Naive thymus-derived CD4-positive, alpha-beta T cell (primary cell): Measurements from ENCODE around the gene BICD2. TPM values are rescaled to one million over a fixed set of nuclear protein-coding genes. Genes with fewer than 3 reads are reported as not detected.

ENCODE experiments used
- ATAC-seq: fragments of 150-1000 bp; cut with Tn5 transposase; 2 replicates; pipeline ENCODE4 v1.10.0; 2021; ENCODE audit warnings: mild to moderate bottlenecking, moderate library complexity
- CTCF ChIA-PET: fragments of 350-600 bp; sonication (Branson Sonifier 250); formaldehyde crosslinking; loops from one replicate; lab custom pipeline; 2021; ENCODE audit warnings: antibody characterized with exemption; lab: Charles Lee
- POLR2A ChIA-PET: fragments of 350-600 bp; sonication (Branson Sonifier 250); formaldehyde crosslinking; loops from one replicate; lab custom pipeline; 2021; ENCODE audit warnings: antibody characterized with exemption, inconsistent platforms; lab: Charles Lee
- DNase-seq, 9 donors: peaks; one replicate each; pipeline versions ENCODE4 v3.0.0 to v3.0.0-alpha.2; 2020 to 2022; ENCODE audit warnings: mixed read lengths in 1 of 9
- H3K27ac ChIP-seq: one replicate; pipeline ENCODE4 v1.7.0; 2013; ENCODE audit warnings: mild to moderate bottlenecking, low read depth, low read length, moderate library complexity
- H3K27me3 ChIP-seq, 2 donors: one replicate each; pipeline ENCODE4 v1.7.0; 2013; ENCODE audit warnings: low read length in 2 of 2, mild to moderate bottlenecking in 2 of 2, moderate library complexity in 2 of 2; ENCODE audit not compliant: control insufficient read depth in 2 of 2, insufficient read depth in 2 of 2
- H3K36me3 ChIP-seq, 3 experiments: 1 replicate in 2 of 3; 2 replicates in 1 of 3; pipeline ENCODE4 v1.7.0; 2013; ENCODE audit warnings: low read length in 3 of 3, mild to moderate bottlenecking in 3 of 3, moderate library complexity in 1 of 3; ENCODE audit not compliant: insufficient read depth in 3 of 3, control insufficient read depth in 2 of 3
- H3K4me1 ChIP-seq, 2 donors: one replicate each; pipeline ENCODE4 v1.7.0; 2013; ENCODE audit warnings: low read length in 2 of 2, mild to moderate bottlenecking in 2 of 2, moderate library complexity in 1 of 2; ENCODE audit not compliant: control insufficient read depth in 2 of 2, insufficient read depth in 2 of 2
- H3K4me3 ChIP-seq: 2 replicates; pipeline ENCODE4 v1.7.0; 2013; ENCODE audit warnings: mild to moderate bottlenecking, low read length
- H3K9me3 ChIP-seq, 3 experiments: 1 replicate in 2 of 3; 2 replicates in 1 of 3; pipeline ENCODE4 v1.7.0; 2013; ENCODE audit warnings: low read length in 3 of 3; ENCODE audit not compliant: control insufficient read depth in 2 of 3
- H3K27ac Mint-ChIP-seq, 9 donors: one replicate each; pipeline ENCODE4 v1.8.0; 2020 to 2022; ENCODE audit warnings: mixed read lengths in 9 of 9, mild to moderate bottlenecking in 8 of 9, moderate library complexity in 5 of 9, inconsistent platforms in 2 of 9
- H3K27me3 Mint-ChIP-seq, 5 donors: one replicate each; pipeline ENCODE4 v1.8.0; 2021 to 2022; ENCODE audit warnings: mixed read lengths in 5 of 5, mild to moderate bottlenecking in 1 of 5
- H3K36me3 Mint-ChIP-seq, 5 donors: one replicate each; pipeline ENCODE4 v1.8.0; 2020 to 2022; ENCODE audit warnings: mixed read lengths in 5 of 5, mild to moderate bottlenecking in 3 of 5, inconsistent platforms in 1 of 5
- H3K4me1 Mint-ChIP-seq, 7 donors: one replicate each; pipeline ENCODE4 v1.8.0; 2020 to 2022; ENCODE audit warnings: mixed read lengths in 7 of 7, mild to moderate bottlenecking in 3 of 7, inconsistent platforms in 1 of 7
- H3K4me3 Mint-ChIP-seq, 10 donors: one replicate each; pipeline ENCODE4 v1.8.0; 2020 to 2022; ENCODE audit warnings: mild to moderate bottlenecking in 10 of 10, mixed read lengths in 10 of 10, moderate library complexity in 6 of 10, inconsistent platforms in 2 of 10
- H3K9me3 Mint-ChIP-seq, 11 donors: one replicate each; pipeline ENCODE4 v1.8.0; 2020 to 2022; ENCODE audit warnings: mixed read lengths in 11 of 11, mild to moderate bottlenecking in 4 of 11, inconsistent platforms in 1 of 11, moderate library complexity in 1 of 11
- intact Hi-C, 2 donors: fragments of 100-400 bp; cut with micrococcal nuclease; formaldehyde crosslinking; loops; one replicate each; pipeline ENCODE4 v1.15.1; 2023
- polyA plus RNA-seq, 2 donors: library from polyadenylated mRNA; unstranded; fragments of 300-500 nt; fragmentation: Illumina TruSeq; gene quantifications; one replicate each; pipeline ENCODE4 v1.2.3, GENCODE V29; 2021
- total RNA-seq, 6 experiments: library from RNA in 5 of 6; stranded (reverse) in 5 of 6; gene quantifications; 1 replicate in 5 of 6; 2 replicates in 1 of 6; pipeline ENCODE4 v1.2.3 and lab custom pipeline; 2021 to 2026

BICD2 gene
- total and polyA plus RNA-seq, 7 experiments from 2014 or later, result 7.4 to 28.8 (median 27.4) TPM

DNA sequence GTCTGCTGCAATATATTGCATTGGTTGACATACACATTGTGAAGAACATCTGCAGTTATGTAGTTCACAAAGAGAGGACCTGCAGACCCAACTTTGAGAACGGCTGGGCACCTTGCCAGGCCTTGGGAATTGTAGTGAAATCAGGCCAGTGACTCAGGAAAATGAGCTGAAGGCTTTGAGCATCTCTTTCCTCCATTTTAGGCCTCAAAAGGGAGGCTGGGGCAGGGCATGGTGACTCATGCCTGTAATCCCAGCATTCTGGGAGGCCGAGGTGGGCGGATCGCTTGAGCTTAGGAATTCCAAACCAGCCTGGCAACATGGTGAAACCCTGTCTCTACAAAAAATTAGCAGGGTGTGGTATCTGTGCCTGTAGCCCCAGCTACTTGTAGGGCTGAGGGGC lies 93.3 kb downstream of the BICD2 start:
- peak overlapping the region; percentile 100 for H3K4me3 ChIP-seq
- H3K27me3 Mint-ChIP-seq, result no peaks in the 10 kb centered on the region
- H3K36me3 Mint-ChIP-seq, result peaks cover 0 to 12% (median 0%) of the 10 kb centered on the region in 5 donors
- peaks cover 0 to 16% (median 0%) of the 10 kb centered on the region in 3 experiments for H3K36me3 ChIP-seq
- DNase-seq, result peak in 1 of 9 donors; percentile 14
- no peak for ATAC-seq
- peak overlapping the region in 6 of 9 donors; percentile 41 to 98 (median 76) for H3K27ac Mint-ChIP-seq
- H3K9me3 Mint-ChIP-seq, result no peaks in the 10 kb centered on the region
- H3K4me1 Mint-ChIP-seq, result peaks cover 20 to 34% (median 26%) of the 10 kb centered on the region in 7 donors
- CTCF ChIA-PET, result no interaction called here
- H3K27me3 ChIP-seq, result no peaks in the 10 kb centered on the region
- intact Hi-C loops, result loop anchor here (2.0 to 10.0 kb wide), 4 partner anchors 45 to 1493 kb away; partner anchors contain the start of gene FAM120AOS (in 1 of the 2)
- H3K9me3 ChIP-seq, result no peaks in the 10 kb centered on the region
- no peak overlapping the region for H3K27ac ChIP-seq
- peak overlapping the region; percentile 58 to 98 (median 94) for H3K4me3 Mint-ChIP-seq
- POLR2A ChIA-PET, result interaction anchor here (1.3 to 2.5 kb wide), 3 partner anchors 93 to 556 kb away, joined by 5 to 25 read pairs (median 18); partner anchors contain the start of genes BICD2, CENPP, NOL8 and SPTLC1
- peaks cover 14 to 16% of the 10 kb centered on the region in 2 donors for H3K4me1 ChIP-seq

- DNase-seq (peak; percentile 92 to 99 (median 96)), ATAC-seq (peak; percentile 98)
- H3K4me1 ChIP-seq, result peaks cover 16 to 23% of the 10 kb centered on the region in 2 donors
- Mint-ChIP-seq H3K36me3 (peaks cover 0 to 12% (median 3%) of the 10 kb centered on the region in 5 donors), H3K4me3 (peak within 1 kb of the TSS; percentile 83 to 98 (median 95)), H3K27ac (peak within 1 kb of the TSS; percentile 90 to 98 (median 95)), H3K4me1 (peaks cover 27 to 46% (median 36%) of the 10 kb centered on the region in 7 donors), H3K9me3 (peaks cover 0 to 2% (median 0%) of the 10 kb centered on the region in 11 donors), H3K27me3 (no peaks in the 10 kb centered on the region)
- H3K9me3 ChIP-seq, result no peaks in the 10 kb centered on the region
- intact Hi-C loops, result loop anchor here (1.0 to 10.0 kb wide), 13 partner anchors 36 to 1496 kb away; partner anchors contain the start of genes IARS1 (in 2 of the 2), ZNF484 (in 2 of the 2), CARD19 (in 1 of the 2) and CENPP (in 1 of the 2)
- H3K4me3 ChIP-seq, result peak within 1 kb of the TSS; percentile 100
- no peaks in the 10 kb centered on the region for H3K27me3 ChIP-seq
- peak within 1 kb of the TSS; percentile 91 for H3K27ac ChIP-seq
- H3K36me3 ChIP-seq, result peaks cover 0 to 21% (median 0%) of the 10 kb centered on the region in 3 experiments
- ChIA-PET POLR2A (interaction anchor here (0.6 to 2.5 kb wide), 13 partner anchors 28 to 912 kb away, joined by 3 to 25 read pairs (median 3); partner anchors contain the start of genes BICD2, CENPP, NOL8 and SPTLC1), CTCF (interaction anchor here (0.7 to 1.4 kb wide), 2 partner anchors 48 to 217 kb away, joined by 3 read pairs; no protein-coding TSS in a partner anchor)
Observed at GRCh38 chr9:92669890-92670708, 94.5 kb downstream of the BICD2 start, which contains the start of gene IPPK. TSS of gene IPPK (minus strand) at chr9:92670131. CDS start at chr9:92669988, 143 bp downstream.

GRCh38 chr9:92669527-92669889 lies 95.1 kb downstream of the BICD2 start:
- H3K4me3 Mint-ChIP-seq, result peak overlapping the region; percentile 83 to 98 (median 95)
- POLR2A ChIA-PET, result interaction anchor here (0.6 to 2.5 kb wide), 8 partner anchors 43 to 913 kb away, joined by 3 to 25 read pairs (median 4); partner anchors contain the start of genes BICD2, CENPP and NOL8
- peaks cover 0 to 21% (median 0%) of the 10 kb centered on the region in 3 experiments for H3K36me3 ChIP-seq
- peak overlapping the region; percentile 72 to 97 (median 91) for H3K27ac Mint-ChIP-seq
- H3K36me3 Mint-ChIP-seq, result peaks cover 0 to 12% (median 3%) of the 10 kb centered on the region in 5 donors
- peaks cover 33 to 52% (median 42%) of the 10 kb centered on the region in 7 donors for H3K4me1 Mint-ChIP-seq
- H3K9me3 ChIP-seq, result no peaks in the 10 kb centered on the region
- no peaks in the 10 kb centered on the region for H3K27me3 Mint-ChIP-seq
- H3K4me3 ChIP-seq, result peak overlapping the region; percentile 100
- H3K9me3 Mint-ChIP-seq, result peaks cover 0 to 2% (median 0%) of the 10 kb centered on the region in 11 donors
- peak overlapping the region; percentile 91 for H3K27ac ChIP-seq
- CTCF ChIA-PET, result interaction anchor here (1.4 kb wide), 1 partner anchor 49 kb away, joined by 3 read pairs; no protein-coding TSS in a partner anchor
- H3K27me3 ChIP-seq, result no peaks in the 10 kb centered on the region
- intact Hi-C loops, result no loop called here
- peak in 6 of 9 donors; percentile 5 to 54 (median 19) for DNase-seq
- ATAC-seq, result peak; percentile 13
- peaks cover 22 to 29% of the 10 kb centered on the region in 2 donors for H3K4me1 ChIP-seq

GRCh38 chr9:92668746-92669526 lies 95.7 kb downstream of the BICD2 start:
- ChIA-PET POLR2A (no interaction called here), CTCF (no interaction called here)
- Mint-ChIP-seq H3K27ac (peak overlapping the region; percentile 72 to 97 (median 91)), H3K4me1 (peaks cover 33 to 56% (median 43%) of the 10 kb centered on the region in 7 donors), H3K4me3 (peak overlapping the region; percentile 83 to 98 (median 95)), H3K9me3 (peaks cover 0 to 2% (median 0%) of the 10 kb centered on the region in 11 donors), H3K27me3 (no peaks in the 10 kb centered on the region), H3K36me3 (peaks cover 0 to 8% (median 3%) of the 10 kb centered on the region in 5 donors)
- peak overlapping the region; percentile 100 for H3K4me3 ChIP-seq
- no peaks in the 10 kb centered on the region for H3K9me3 ChIP-seq
- ATAC-seq (no peak), DNase-seq (peak in 4 of 9 donors; percentile 5 to 45 (median 17))
- H3K4me1 ChIP-seq, result peaks cover 22 to 33% of the 10 kb centered on the region in 2 donors
- H3K27ac ChIP-seq, result peak overlapping the region; percentile 91
- no peaks in the 10 kb centered on the region for H3K27me3 ChIP-seq
- intact Hi-C loops, result no loop called here
- H3K36me3 ChIP-seq, result peaks cover 0 to 21% (median 0%) of the 10 kb centered on the region in 3 experiments

DNA sequence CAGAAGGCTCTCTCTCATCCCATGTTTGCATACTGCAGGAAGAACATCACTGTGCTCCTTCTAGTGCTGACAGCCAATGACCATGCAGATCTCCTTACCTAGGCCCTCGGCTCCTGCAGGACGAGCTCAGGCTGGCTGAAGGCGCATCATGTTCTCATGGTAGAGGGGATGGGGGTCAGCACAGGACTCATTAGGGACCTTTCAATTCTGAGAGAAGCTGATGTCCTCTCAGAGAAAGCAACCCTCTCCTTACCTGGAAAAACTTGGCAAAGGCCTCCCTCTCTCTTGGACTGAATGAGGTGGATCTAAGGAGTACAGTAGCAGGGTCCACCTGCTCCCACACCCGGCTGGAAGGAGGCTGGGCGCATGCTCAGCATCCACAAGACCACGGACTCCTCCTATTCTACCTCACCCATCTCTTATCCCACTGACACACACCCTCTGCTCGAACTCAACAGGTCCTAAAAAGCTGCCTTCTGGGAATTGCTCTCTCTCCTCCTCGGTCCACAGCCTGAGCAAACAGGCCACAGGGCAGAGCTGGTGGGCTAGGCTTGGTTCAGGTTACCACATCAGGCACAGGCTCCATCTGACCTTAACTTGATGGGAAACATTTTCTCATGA lies 97.6 kb downstream of the BICD2 start:
- peaks cover 40 to 69% (median 54%) of the 10 kb centered on the region in 7 donors for H3K4me1 Mint-ChIP-seq
- CTCF ChIA-PET, result interaction anchor here (1.0 to 1.4 kb wide), 2 partner anchors 10 to 33 kb away, joined by 3 to 4 read pairs; no protein-coding TSS in a partner anchor

More for the DNA sequence above, 97.6 kb downstream of the BICD2 start:
- Mint-ChIP-seq H3K27me3 (no peaks in the 10 kb centered on the region), H3K4me3 (peak overlapping the region in 3 of 10 donors; percentile 16 to 34 (median 28)), H3K36me3 (peaks cover 0 to 5% (median 3%) of the 10 kb centered on the region in 5 donors), H3K27ac (peak overlapping the region in 7 of 9 donors; percentile 42 to 75 (median 59)), H3K9me3 (peaks cover 0 to 2% (median 0%) of the 10 kb centered on the region in 11 donors)
- no peak for DNase-seq
- intact Hi-C loops, result no loop called here
- H3K27me3 ChIP-seq, result no peaks in the 10 kb centered on the region
- no peak for ATAC-seq
- peaks cover 0 to 21% (median 0%) of the 10 kb centered on the region in 3 experiments for H3K36me3 ChIP-seq
- no peaks in the 10 kb centered on the region for H3K9me3 ChIP-seq
- no peak overlapping the region for H3K4me3 ChIP-seq
- H3K4me1 ChIP-seq, result peaks cover 22 to 33% of the 10 kb centered on the region in 2 donors
- H3K27ac ChIP-seq, result no peak overlapping the region
- POLR2A ChIA-PET, result interaction anchor here (1.0 kb wide), 1 partner anchor 22 kb away, joined by 3 read pairs; no protein-coding TSS in a partner anchor
